ENCODE measurements around the gene LRRN2. TPM values are rescaled to one million over a fixed set of nuclear protein-coding genes. Genes with fewer than 3 reads are reported as not detected.

The LRRN2 gene
- total RNA-seq, 2 donors from 2014 or later, result 11.4 to 16.2 TPM

DNA sequence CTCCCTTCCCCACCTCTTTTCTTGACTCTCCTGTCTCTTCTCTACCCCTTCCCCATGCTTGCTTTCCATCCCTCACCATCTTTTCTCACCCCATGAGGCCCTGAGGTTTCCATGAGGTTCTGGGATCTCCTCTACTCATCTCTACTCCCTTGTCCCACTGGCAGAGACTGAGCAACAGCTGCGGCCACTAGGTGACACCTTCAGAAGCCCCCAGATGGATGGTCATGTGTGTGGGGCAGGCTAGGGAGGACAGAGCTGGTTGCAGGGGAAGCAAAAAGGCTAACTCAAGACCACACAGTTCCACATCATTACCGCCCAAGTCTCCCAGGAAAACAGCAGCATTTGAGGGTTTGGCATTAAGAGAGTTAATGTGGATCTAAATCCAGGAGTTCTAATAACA, 45.0 kb downstream of the LRRN2 start:
- no peak for TF ChIP-seq CTCF (conservative IDR thresholded peaks at IDR 0.05)
- peaks cover 2% of the 10 kb centered on the region for H3K36me3 Mint-ChIP-seq (ENCODE audit: low read depth)

DNA sequence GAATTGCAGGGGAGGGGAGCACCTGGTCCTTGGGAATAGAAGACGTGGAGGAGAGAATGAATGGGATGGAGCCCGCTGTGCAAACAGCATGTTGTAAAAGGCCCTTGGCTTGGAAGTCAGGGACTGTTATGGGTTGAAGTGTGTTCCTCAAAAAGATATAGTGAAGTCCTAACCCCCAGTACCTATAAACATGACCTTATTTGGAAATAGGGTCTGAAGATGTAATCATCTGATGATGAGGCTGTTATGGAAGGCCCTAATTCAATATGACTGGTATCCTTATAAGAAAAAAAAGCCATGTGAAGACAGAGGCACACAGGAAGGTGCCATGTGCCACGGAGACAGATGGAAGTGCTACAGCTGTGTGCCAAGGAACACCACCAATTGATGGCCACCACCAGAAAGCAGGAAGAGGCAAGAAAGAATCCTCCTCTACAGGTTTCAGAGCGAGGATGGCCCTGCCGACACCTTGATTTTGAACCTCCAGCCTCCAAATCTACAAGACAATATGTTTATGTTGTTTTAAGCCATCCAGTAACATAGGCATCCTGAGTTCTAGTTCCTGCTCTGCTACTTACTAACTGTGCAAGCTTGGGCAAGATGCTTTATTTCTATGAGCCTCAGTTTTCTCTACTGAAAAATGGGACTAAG, 51.2 kb downstream of the LRRN2 start:
- no peak overlapping the region for H3K4me3 Mint-ChIP-seq
- peaks cover 4% of the 10 kb centered on the region for H3K9me3 Mint-ChIP-seq
- peaks cover 5% of the 10 kb centered on the region for H3K9me3 ChIP-seq (ENCODE audit: control insufficient read depth, low read length)
- no peak for TF ChIP-seq CTCF (conservative IDR thresholded peaks at IDR 0.05)
- peaks cover 2% of the 10 kb centered on the region for H3K4me1 Mint-ChIP-seq
- no peaks in the 10 kb centered on the region for H3K27me3 Mint-ChIP-seq (ENCODE audit: insufficient read depth)
- no peak overlapping the region for H3K27ac Mint-ChIP-seq
- no peak overlapping the region for H3K9ac ChIP-seq (ENCODE audit: extremely low read depth, low read length, poor library complexity, severe bottlenecking)
- DNase-seq, result no peak
- H3K27me3 ChIP-seq (ENCODE audit: control insufficient read depth, insufficient read depth, low read length, poor library complexity, severe bottlenecking), result no peaks in the 10 kb centered on the region
- WGBS, 2 experiments (ENCODE audit: insufficient coverage in 1 of 2, insufficient read length in 1 of 2), result 80 to 88% methylated on average over 1 to 5 of the region's 5 CpGs
- no peak overlapping the region for H3K27ac ChIP-seq (ENCODE audit: low read depth, low read length)
- no peak overlapping the region for H3K4me3 ChIP-seq (ENCODE audit: low read length)
- no peaks in the 10 kb centered on the region for H3K36me3 ChIP-seq (ENCODE audit: control insufficient read depth, insufficient read depth, low read length)
- H3K4me1 ChIP-seq (ENCODE audit: control insufficient read depth, insufficient read depth, low read length), result no peaks in the 10 kb centered on the region
- peaks cover 6% of the 10 kb centered on the region for H3K36me3 Mint-ChIP-seq (ENCODE audit: low read depth)

More for the DNA sequence above, 45.0 kb downstream of the LRRN2 start:
- Histone ChIP-seq H3K9me3 (ENCODE audit: control insufficient read depth, low read length) (peaks cover 4% of the 10 kb centered on the region), H3K27me3 (ENCODE audit: control insufficient read depth, insufficient read depth, low read length, poor library complexity, severe bottlenecking) (no peaks in the 10 kb centered on the region), H3K4me3 (ENCODE audit: low read length) (no peak overlapping the region), H3K27ac (ENCODE audit: low read depth, low read length) (no peak overlapping the region), H3K9ac (ENCODE audit: extremely low read depth, low read length, poor library complexity, severe bottlenecking) (no peak overlapping the region), H3K36me3 (ENCODE audit: control insufficient read depth, insufficient read depth, low read length) (no peaks in the 10 kb centered on the region), H3K4me1 (ENCODE audit: control insufficient read depth, insufficient read depth, low read length) (no peaks in the 10 kb centered on the region)
- WGBS, 2 experiments (ENCODE audit: insufficient coverage in 1 of 2, insufficient read length in 1 of 2), result 92% methylated on average over 1 of the region's 2 CpGs; no CpG with 5 or more reads in 1 of the 2 experiments
- Mint-ChIP-seq H3K4me3 (no peak overlapping the region), H3K27ac (no peak overlapping the region), H3K27me3 (ENCODE audit: insufficient read depth) (no peaks in the 10 kb centered on the region), H3K4me1 (peaks cover 2% of the 10 kb centered on the region), H3K9me3 (peaks cover 3% of the 10 kb centered on the region)
- DNase-seq, result no peak

- H3K36me3 ChIP-seq (ENCODE audit: control insufficient read depth, insufficient read depth, low read length), result no peaks in the 10 kb centered on the region
- TF ChIP-seq CTCF (conservative IDR thresholded peaks at IDR 0.05), result no peak
- H3K36me3 Mint-ChIP-seq (ENCODE audit: low read depth), result peaks cover 12% of the 10 kb centered on the region
- H3K27ac ChIP-seq (ENCODE audit: low read depth, low read length), result no peak overlapping the region
- peaks cover 9% of the 10 kb centered on the region for H3K9me3 ChIP-seq (ENCODE audit: control insufficient read depth, low read length)
- no peaks in the 10 kb centered on the region for H3K4me1 ChIP-seq (ENCODE audit: control insufficient read depth, insufficient read depth, low read length)
- no peak overlapping the region for H3K9ac ChIP-seq (ENCODE audit: extremely low read depth, low read length, poor library complexity, severe bottlenecking)
- peaks cover 8% of the 10 kb centered on the region for H3K9me3 Mint-ChIP-seq
- no peak overlapping the region for H3K4me3 Mint-ChIP-seq
- no peaks in the 10 kb centered on the region for H3K27me3 Mint-ChIP-seq (ENCODE audit: insufficient read depth)
- WGBS, 2 experiments (ENCODE audit: insufficient coverage in 1 of 2, insufficient read length in 1 of 2), result 93 to 100% methylated on average over 5 to 8 of the region's 8 CpGs
- H3K27ac Mint-ChIP-seq, result no peak overlapping the region
- H3K4me1 Mint-ChIP-seq, result peaks cover 2% of the 10 kb centered on the region
- no peaks in the 10 kb centered on the region for H3K27me3 ChIP-seq (ENCODE audit: control insufficient read depth, insufficient read depth, low read length, poor library complexity, severe bottlenecking)
- no peak for DNase-seq
- no peak overlapping the region for H3K4me3 ChIP-seq (ENCODE audit: low read length)
Measured at GRCh38 chr1:204633665-204634064, 51.9 kb downstream of the LRRN2 start.
